PC-9 (cell line): ENCODE measurements around the gene ADAMTS13. TPM values are rescaled to one million over a fixed set of nuclear protein-coding genes. Genes with fewer than 3 reads are reported as not detected.
"Not testable (repeated sequence)": the region's sequence is repeated elsewhere in the genome, so short reads cannot be mapped to it uniquely, and the experiment has no call there.

Experiments used
- BruUV-seq: library from RNA; stranded (reverse); fragments of 400-500 nt; replicated peaks from 2 replicates; lab custom pipeline; 2021; lab: Mats Ljungman, UMichigan
- CTCF ChIA-PET: fragments of 300-600 bp; sonication (Branson Sonifier 250); formaldehyde crosslinking; loops from one replicate; lab custom pipeline; 2022; ENCODE audit warnings: antibody characterized with exemption; lab: Charles Lee
- POLR2A ChIA-PET: fragments of 300-600 bp; sonication (Branson Sonifier 250); formaldehyde crosslinking; loops from one replicate; lab custom pipeline; 2022; ENCODE audit warnings: antibody characterized with exemption; ENCODE audit not compliant: unreplicated experiment; lab: Charles Lee
- DNase-seq, 2 experiments: peaks; one replicate each; pipeline versions ENCODE4 v3.0.0 to v3.0.0-alpha.2; 2015 to 2022; ENCODE audit warnings: mixed read lengths in 1 of 2
- H2AFZ ChIP-seq: fragments of 200-600 bp; sonication (generic); 2 replicates; pipeline ENCODE4 v1.8.1; 2017; ENCODE audit warnings: antibody characterized with exemption
- H3F3A ChIP-seq: fragments of 200-600 bp; sonication (generic); 2 replicates; pipeline ENCODE4 v1.8.1; 2017; ENCODE audit warnings: antibody characterized with exemption, mild to moderate bottlenecking, low read depth; ENCODE audit not compliant: insufficient read depth
- H3K27ac ChIP-seq: fragments of 200-600 bp; sonication (generic); 2 replicates; pipeline ENCODE4 v1.6.1; 2016; ENCODE audit warnings: mixed run types
- H3K27me3 ChIP-seq: fragments of 200-600 bp; sonication (generic); 2 replicates; pipeline ENCODE4 v1.6.1; 2016; ENCODE audit warnings: low read depth, mixed run types; ENCODE audit not compliant: insufficient read depth
- H3K36me3 ChIP-seq: fragments of 200-600 bp; sonication (generic); 2 replicates; pipeline ENCODE4 v1.6.1; 2016; ENCODE audit warnings: low read depth, mixed run types
- H3K4me1 ChIP-seq: fragments of 200-600 bp; sonication (generic); replicated peaks from 2 replicates; pipeline ENCODE4 v1.6.1; 2016; ENCODE audit warnings: mixed run types; ENCODE audit not compliant: insufficient read depth
- H3K4me2 ChIP-seq: fragments of 200-600 bp; sonication (generic); 2 replicates; pipeline ENCODE4 v1.6.1; 2017; ENCODE audit warnings: mixed run types
- H3K4me3 ChIP-seq: fragments of 200-600 bp; sonication (generic); 2 replicates; pipeline ENCODE4 v1.6.1; 2016; ENCODE audit warnings: mixed run types
- H3K79me2 ChIP-seq: fragments of 200-600 bp; sonication (generic); 2 replicates; pipeline ENCODE4 v1.6.1; 2017; ENCODE audit warnings: low read depth, mixed run types
- H3K9me2 ChIP-seq: fragments of 200-600 bp; sonication (generic); 2 replicates; pipeline ENCODE4 v1.8.1; 2017; ENCODE audit warnings: mild to moderate bottlenecking; ENCODE audit not compliant: insufficient read depth
- H3K9me3 ChIP-seq: fragments of 200-600 bp; sonication (generic); 2 replicates; pipeline ENCODE4 v1.8.1; 2016; ENCODE audit warnings: low read depth; ENCODE audit not compliant: insufficient read depth
- H4K20me1 ChIP-seq: fragments of 200-600 bp; sonication (generic); 2 replicates; pipeline ENCODE4 v1.8.1; 2017; ENCODE audit not compliant: insufficient read depth
- EZH2 ChIP-seq: fragments of 200-600 bp; sonication (generic); IDR thresholded peaks from 2 replicates; pipeline ENCODE4 v1.8.0; 2017; ENCODE audit warnings: antibody characterized with exemption, low read depth
- intact Hi-C: fragments of 100-400 bp; cut with micrococcal nuclease; formaldehyde crosslinking; loops from one replicate; pipeline ENCODE4 v1.10.0; 2022; ENCODE audit not compliant: unreplicated experiment
- total RNA-seq: library from RNA; stranded (reverse); gene quantifications from 2 replicates; pipeline ENCODE4 v1.2.3, GENCODE V29; 2021
- TF ChIP-seq, protein P1 (sequence below): fragments of 200-600 bp; sonication (generic); conservative IDR thresholded peaks from 2 replicates; pipeline ENCODE4 v1.6.1; 2017; ENCODE audit warnings: mixed run types, antibody characterized with exemption, mild to moderate bottlenecking, moderate library complexity

Gene ADAMTS13
- total RNA-seq, 1 experiment from 2014 or later: 7.1 TPM

DNA sequence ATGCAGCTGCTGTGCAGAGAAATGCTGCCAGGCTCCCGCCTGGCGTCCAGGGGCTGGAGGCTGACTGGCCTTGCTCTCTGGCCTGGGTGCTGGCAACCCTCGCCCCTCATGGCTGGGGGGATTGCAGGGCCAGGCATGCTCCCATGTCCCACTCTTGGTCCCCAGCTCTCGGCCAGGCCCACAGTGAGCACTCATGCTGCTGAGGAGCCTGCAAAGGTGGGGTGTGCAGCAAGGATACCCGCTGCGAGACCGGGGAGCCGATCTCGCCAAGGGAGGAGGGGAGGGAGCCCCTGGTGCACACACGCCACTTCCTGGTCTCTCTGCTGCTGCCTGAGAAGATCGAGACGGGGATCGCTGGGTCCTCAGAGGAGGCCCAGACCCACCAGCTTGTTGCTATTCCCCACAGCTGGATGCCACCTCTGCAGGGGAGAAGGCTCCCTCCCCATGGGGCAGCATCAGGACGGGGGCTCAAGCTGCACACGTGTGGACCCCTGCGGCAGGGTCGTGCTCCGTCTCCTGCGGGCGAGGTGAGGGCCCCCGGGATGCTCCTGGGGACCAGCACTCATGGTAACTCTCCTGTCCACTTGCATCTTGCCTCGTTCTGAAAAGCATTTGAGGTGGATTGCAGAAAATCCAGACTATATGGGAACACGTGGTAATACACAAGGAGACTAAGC lies 23.3 kb downstream of the ADAMTS13 start:
- TF ChIP-seq EZH2: no peak
- TF ChIP-seq, protein P1, sequence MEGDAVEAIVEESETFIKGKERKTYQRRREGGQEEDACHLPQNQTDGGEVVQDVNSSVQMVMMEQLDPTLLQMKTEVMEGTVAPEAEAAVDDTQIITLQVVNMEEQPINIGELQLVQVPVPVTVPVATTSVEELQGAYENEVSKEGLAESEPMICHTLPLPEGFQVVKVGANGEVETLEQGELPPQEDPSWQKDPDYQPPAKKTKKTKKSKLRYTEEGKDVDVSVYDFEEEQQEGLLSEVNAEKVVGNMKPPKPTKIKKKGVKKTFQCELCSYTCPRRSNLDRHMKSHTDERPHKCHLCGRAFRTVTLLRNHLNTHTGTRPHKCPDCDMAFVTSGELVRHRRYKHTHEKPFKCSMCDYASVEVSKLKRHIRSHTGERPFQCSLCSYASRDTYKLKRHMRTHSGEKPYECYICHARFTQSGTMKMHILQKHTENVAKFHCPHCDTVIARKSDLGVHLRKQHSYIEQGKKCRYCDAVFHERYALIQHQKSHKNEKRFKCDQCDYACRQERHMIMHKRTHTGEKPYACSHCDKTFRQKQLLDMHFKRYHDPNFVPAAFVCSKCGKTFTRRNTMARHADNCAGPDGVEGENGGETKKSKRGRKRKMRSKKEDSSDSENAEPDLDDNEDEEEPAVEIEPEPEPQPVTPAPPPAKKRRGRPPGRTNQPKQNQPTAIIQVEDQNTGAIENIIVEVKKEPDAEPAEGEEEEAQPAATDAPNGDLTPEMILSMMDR: no peak
- no peak overlapping the region for H3K4me2 ChIP-seq
- H3F3A ChIP-seq: no peaks in the 10 kb centered on the region
- peaks cover 8% of the 10 kb centered on the region for H3K4me1 ChIP-seq
- CTCF ChIA-PET: interaction anchor here (0.6 kb wide), 1 partner anchor 270 kb away, joined by 3 read pairs; no protein-coding TSS in a partner anchor
- H3K27me3 ChIP-seq: peaks cover 42% of the 10 kb centered on the region; the same call in 1 of the 2 replicates
- no TSS peak for BruUV-seq
- no peak for DNase-seq
- intact Hi-C loops: no loop called here
- no peaks in the 10 kb centered on the region for H4K20me1 ChIP-seq
- no peak overlapping the region for H3K27ac ChIP-seq
- H3K9me2 ChIP-seq: no peaks in the 10 kb centered on the region
- H3K36me3 ChIP-seq: no peaks in the 10 kb centered on the region
- no peak overlapping the region for H2AFZ ChIP-seq
- no peaks in the 10 kb centered on the region for H3K9me3 ChIP-seq
- no peaks in the 10 kb centered on the region for H3K79me2 ChIP-seq
- POLR2A ChIA-PET: no interaction called here
- no peak overlapping the region for H3K4me3 ChIP-seq

DNA sequence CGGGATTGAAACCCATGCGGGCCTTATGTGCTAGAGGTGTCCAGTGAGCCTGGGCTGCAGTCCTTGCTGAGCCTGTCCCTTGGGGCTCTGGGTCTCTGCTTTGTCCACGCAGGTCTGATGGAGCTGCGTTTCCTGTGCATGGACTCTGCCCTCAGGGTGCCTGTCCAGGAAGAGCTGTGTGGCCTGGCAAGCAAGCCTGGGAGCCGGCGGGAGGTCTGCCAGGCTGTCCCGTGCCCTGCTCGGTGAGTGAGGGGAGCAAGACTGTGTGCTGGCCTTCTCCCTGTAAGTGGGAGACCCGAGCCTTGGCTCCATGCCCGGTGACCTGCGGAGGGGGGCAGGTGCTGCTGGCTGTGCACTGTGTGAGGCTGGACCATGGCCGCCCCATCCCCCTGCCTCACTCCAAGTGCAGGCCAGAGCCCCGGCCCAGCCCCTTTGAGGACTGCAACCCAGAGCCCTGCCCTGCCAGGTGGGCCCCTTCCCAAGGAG lies 26.4 kb downstream of the ADAMTS13 start:
- BruUV-seq: no TSS peak
- intact Hi-C loops: no loop called here
- Histone ChIP-seq H3K4me2 (no peak overlapping the region), H3K27me3 (peaks cover 24% of the 10 kb centered on the region; the same call in 1 of the 2 replicates), H3F3A (no peaks in the 10 kb centered on the region), H3K4me1 (peaks cover 8% of the 10 kb centered on the region), H3K4me3 (no peak overlapping the region), H3K36me3 (no peaks in the 10 kb centered on the region), H3K9me2 (no peaks in the 10 kb centered on the region), H3K9me3 (no peaks in the 10 kb centered on the region), H2AFZ (no peak overlapping the region), H3K79me2 (no peaks in the 10 kb centered on the region), H4K20me1 (no peaks in the 10 kb centered on the region), H3K27ac (no peak overlapping the region)
- TF ChIP-seq, protein P1: no peak
- TF ChIP-seq EZH2: no peak
- ChIA-PET POLR2A (interaction anchor here (0.6 kb wide), 1 partner anchor 73 kb away, joined by 3 read pairs; no protein-coding TSS in a partner anchor), CTCF (interaction anchor here (0.6 kb wide), 1 partner anchor 91 kb away, joined by 4 read pairs; no protein-coding TSS in a partner anchor)
- no peak for DNase-seq

DNA sequence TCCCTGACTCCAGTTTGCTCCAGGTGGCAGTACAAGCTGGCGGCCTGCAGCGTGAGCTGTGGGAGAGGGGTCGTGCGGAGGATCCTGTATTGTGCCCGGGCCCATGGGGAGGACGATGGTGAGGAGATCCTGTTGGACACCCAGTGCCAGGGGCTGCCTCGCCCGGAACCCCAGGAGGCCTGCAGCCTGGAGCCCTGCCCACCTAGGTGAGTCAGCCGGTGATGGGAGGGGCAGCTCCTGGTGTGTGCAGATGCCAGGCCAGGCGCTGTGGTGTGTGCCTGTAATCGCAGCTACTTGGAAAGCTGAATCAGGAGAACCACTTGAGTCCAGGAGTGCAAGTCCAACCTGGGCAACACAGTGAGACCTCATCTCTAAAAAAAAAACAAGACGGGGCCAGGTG lies 27.6 kb downstream of the ADAMTS13 start:
- H2AFZ ChIP-seq: no peak overlapping the region
- H3K79me2 ChIP-seq: no peaks in the 10 kb centered on the region
- no peaks in the 10 kb centered on the region for H3K36me3 ChIP-seq
- no peak overlapping the region for H3K27ac ChIP-seq
- ChIA-PET CTCF (no interaction called here), POLR2A (interaction anchor here (0.5 to 0.7 kb wide), 5 partner anchors 8 to 53 kb away, joined by 3 to 7 read pairs (median 5); partner anchors contain the start of genes CACFD1 and REXO4)
- H3K4me3 ChIP-seq: no peak overlapping the region
- H3K9me2 ChIP-seq: no peaks in the 10 kb centered on the region
- peak; percentile 74 to 90 for DNase-seq
- H4K20me1 ChIP-seq: no peaks in the 10 kb centered on the region
- intact Hi-C loops: no loop called here
- peaks cover 18% of the 10 kb centered on the region; the same call in 1 of the 2 replicates for H3K27me3 ChIP-seq
- no peaks in the 10 kb centered on the region for H3K9me3 ChIP-seq
- peaks cover 8% of the 10 kb centered on the region for H3K4me1 ChIP-seq
- TF ChIP-seq, protein P1: no peak
- no peak for TF ChIP-seq EZH2
- H3K4me2 ChIP-seq: peak overlapping the region; percentile 48; the same call in 1 of the 2 replicates
- H3F3A ChIP-seq: no peaks in the 10 kb centered on the region
- no TSS peak for BruUV-seq

DNA sequence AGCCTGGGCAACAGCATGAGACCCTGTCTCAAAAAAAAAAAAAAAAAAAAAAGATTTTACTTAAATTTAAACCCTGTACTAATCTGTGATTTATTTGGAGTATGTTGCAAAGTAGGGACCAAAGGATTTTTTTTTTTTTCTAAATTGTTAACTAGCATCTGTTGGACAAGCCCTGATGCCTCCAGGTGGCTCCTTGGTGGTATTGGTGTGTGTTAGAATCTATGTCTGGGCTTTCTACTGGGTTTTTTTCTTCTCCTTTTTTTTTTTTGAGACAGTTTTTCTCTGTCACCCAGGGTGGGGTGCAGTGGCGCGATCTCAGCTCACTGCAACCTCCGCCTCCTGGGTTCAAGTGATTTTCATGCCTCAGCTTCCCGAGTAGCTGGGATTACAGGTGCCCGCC lies 29.7 kb downstream of the ADAMTS13 start:
- H3K36me3 ChIP-seq, H3K9me3 ChIP-seq, H3K4me2 ChIP-seq, H3K79me2 ChIP-seq, POLR2A ChIA-PET, DNase-seq, H4K20me1 ChIP-seq, H3F3A ChIP-seq, CTCF ChIA-PET, H3K4me1 ChIP-seq, BruUV-seq, H3K27ac ChIP-seq, H2AFZ ChIP-seq, H3K27me3 ChIP-seq, intact Hi-C loops, H3K9me2 ChIP-seq, H3K4me3 ChIP-seq: not testable (repeated sequence)
